ENCODE data around the gene RANBP10.

Gene RANBP10

DNA sequence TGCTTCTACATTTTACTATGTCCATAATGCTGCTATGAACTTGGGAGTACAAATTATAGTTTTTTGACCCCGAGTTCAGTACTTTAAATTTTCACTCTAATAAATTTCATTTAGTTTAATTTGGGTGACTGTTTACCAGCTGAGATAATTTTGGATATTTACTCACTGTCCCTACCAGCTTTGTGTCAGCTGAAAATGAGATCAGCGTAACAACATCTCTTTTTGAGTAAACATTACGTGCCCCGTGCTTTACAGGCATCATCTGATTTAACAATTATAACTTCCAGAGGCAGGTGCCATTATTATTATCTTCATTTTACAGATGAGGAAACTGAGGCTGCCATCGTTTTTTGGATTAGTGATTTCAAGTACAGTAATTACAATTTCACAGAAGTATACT, 102.2 kb downstream of the RANBP10 start:
- no peak for DNase-seq (ENCODE audit: low read depth)

DNA sequence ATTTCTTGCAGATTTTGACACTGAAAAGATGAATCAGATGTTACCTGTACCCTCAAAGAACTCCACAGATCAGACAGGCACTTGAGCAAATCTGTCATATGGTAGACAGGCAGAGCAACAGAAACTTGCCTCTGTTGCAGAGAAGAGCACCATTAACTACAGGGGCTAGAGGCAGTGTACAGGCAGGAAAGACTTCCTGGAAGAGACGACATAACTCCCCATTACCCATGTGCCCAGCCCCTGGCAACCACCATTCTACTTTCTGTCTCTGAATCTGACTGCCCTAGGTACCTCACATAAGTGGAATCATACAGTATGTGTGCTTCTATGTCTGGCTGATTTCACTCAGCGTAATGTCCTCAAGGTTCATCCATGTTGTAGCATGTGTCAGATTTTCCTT, 102.7 kb downstream of the RANBP10 start:
- no peak overlapping the region for H3K4me3 ChIP-seq (ENCODE audit: control insufficient read depth, low read depth, low read length)
- DNase-seq (ENCODE audit: low read depth), result no peak
- TF ChIP-seq, protein P1, sequence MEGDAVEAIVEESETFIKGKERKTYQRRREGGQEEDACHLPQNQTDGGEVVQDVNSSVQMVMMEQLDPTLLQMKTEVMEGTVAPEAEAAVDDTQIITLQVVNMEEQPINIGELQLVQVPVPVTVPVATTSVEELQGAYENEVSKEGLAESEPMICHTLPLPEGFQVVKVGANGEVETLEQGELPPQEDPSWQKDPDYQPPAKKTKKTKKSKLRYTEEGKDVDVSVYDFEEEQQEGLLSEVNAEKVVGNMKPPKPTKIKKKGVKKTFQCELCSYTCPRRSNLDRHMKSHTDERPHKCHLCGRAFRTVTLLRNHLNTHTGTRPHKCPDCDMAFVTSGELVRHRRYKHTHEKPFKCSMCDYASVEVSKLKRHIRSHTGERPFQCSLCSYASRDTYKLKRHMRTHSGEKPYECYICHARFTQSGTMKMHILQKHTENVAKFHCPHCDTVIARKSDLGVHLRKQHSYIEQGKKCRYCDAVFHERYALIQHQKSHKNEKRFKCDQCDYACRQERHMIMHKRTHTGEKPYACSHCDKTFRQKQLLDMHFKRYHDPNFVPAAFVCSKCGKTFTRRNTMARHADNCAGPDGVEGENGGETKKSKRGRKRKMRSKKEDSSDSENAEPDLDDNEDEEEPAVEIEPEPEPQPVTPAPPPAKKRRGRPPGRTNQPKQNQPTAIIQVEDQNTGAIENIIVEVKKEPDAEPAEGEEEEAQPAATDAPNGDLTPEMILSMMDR (IDR thresholded peaks at IDR 0.05; ENCODE audit: control insufficient read depth, insufficient read depth, low read depth, low read length, missing control alignments), result no peak

More for the DNA sequence above, 102.2 kb downstream of the RANBP10 start:
- H3K4me3 ChIP-seq (ENCODE audit: control insufficient read depth, low read depth, low read length), result no peak overlapping the region
- TF ChIP-seq, protein P1 (IDR thresholded peaks at IDR 0.05; ENCODE audit: control insufficient read depth, insufficient read depth, low read depth, low read length, missing control alignments), result no peak

DNA sequence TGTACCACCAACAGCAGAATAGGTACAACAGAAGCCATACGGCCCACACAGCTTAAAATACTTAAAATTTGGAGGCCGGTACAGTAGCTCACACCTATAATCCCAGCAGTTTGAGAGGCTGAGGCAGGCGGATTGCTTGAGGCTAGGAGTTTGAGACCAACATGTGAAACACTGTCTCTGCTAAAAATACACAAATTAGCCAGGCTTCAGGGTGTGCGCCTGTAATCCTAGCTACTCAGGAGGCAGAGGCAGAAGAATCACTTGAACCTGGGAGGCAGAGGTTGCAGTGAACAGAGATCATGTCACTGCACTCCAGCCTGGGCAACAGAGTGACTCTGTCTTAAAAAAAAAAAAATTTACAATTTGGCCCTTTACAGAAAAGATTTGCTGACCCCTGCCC, 104.2 kb downstream of the RANBP10 start:
- DNase-seq (ENCODE audit: low read depth), result no peak
- TF ChIP-seq, protein P1 (IDR thresholded peaks at IDR 0.05; ENCODE audit: control insufficient read depth, insufficient read depth, low read depth, low read length, missing control alignments), result no peak
- no peak overlapping the region for H3K4me3 ChIP-seq (ENCODE audit: control insufficient read depth, low read depth, low read length)

DNA sequence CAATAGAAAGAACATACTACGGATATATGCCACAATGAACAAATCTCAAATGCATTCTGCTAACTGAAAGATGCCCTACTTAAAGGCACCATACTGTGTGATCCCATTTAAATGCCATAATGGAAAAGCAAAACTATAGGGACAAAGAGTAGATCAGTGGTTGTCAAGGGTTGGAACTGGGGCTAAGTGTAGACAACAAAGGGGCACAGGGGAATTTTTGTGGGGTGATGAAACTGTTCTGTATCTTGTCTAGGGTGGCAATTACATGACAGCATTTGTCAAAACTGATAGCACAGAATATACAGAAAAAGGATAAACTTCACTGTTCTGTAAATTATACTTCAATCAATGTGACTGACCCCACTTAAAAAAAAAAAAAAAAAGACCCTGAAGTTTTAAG, 104.9 kb downstream of the RANBP10 start:
- TF ChIP-seq, protein P1 (IDR thresholded peaks at IDR 0.05; ENCODE audit: control insufficient read depth, insufficient read depth, low read depth, low read length, missing control alignments), result no peak
- no peak overlapping the region for H3K4me3 ChIP-seq (ENCODE audit: control insufficient read depth, low read depth, low read length)
- DNase-seq (ENCODE audit: low read depth), result no peak

DNA sequence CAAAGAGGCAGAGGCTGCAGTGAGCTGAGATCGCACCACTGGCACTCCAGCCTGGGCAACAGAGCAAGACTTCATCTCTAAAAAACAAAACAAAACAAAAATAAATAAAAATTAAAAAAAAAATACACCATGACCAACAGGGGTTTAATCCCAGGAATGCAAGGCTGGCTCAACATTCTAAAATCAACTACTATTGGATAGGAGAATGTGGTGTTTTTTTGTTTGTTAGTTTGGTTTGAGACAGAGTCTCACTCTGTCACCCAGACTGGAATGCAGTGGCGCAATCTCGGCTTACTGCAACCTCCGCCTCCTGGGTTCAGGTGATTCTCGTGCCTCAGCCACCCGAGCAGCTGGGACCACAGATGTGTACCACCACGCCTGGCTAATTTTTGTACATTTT, 107.1 kb downstream of the RANBP10 start:
- H3K4me3 ChIP-seq (ENCODE audit: control insufficient read depth, low read depth, low read length), result no peak overlapping the region
- DNase-seq (ENCODE audit: low read depth), result no peak
- TF ChIP-seq, protein P1 (IDR thresholded peaks at IDR 0.05; ENCODE audit: control insufficient read depth, insufficient read depth, low read depth, low read length, missing control alignments), result no peak

DNA sequence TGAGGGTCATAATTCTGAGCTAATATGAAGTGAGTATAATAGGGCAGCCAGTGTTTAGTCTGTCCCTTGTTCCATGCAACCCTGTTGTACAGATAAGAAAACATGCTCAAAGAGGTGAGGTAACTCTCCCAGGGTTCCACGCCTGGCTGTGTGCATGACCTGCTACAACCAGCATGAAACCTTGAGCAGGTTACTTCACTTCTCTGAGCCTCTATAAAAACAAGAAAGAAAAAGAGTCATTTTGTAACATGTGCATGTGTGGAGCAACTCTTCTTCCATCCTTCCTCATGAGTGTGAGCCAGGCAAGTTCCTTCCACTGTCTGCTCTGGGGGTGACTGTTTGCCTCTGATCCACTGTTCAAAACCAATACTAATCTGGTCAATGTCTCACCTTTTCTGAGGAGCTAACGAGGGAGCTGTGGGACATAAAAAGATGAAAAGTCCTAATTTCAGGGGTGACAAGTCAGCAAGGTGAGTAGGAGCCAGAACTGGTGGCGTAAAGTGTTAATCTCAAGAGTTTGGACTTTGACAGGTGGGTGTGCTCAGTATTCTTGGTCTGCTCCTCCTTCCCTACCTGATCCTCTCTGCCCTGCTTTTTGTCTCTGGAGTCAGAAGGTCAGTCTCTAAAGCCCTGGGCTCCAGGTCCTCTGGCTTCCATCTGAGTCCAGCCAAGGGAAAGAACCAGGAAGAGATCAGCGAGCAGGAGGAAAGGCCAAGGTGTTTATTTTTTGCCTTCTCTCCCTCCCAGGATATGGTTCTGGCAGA, 108.8 kb downstream of the RANBP10 start:
- TF ChIP-seq, protein P1 (IDR thresholded peaks at IDR 0.05; ENCODE audit: control insufficient read depth, insufficient read depth, low read depth, low read length, missing control alignments), result no peak
- no peak for DNase-seq (ENCODE audit: low read depth)
- H3K4me3 ChIP-seq (ENCODE audit: control insufficient read depth, low read depth, low read length), result no peak overlapping the region

All from AG09309 (cell line).